Endothelial cell (in vitro differentiated cells): ENCODE results near the gene TRRAP. TPM values are rescaled to one million over a fixed set of nuclear protein-coding genes. Genes with fewer than 3 reads are reported as not detected.

Experiments
- DNase-seq: peaks from one replicate; pipeline ENCODE4 v3.0.0; 2021; ENCODE audit warnings: low spot score
- H3K27ac Mint-ChIP-seq: one replicate; pipeline ENCODE4 v1.8.0; 2021; ENCODE audit warnings: mixed read lengths, inconsistent platforms; ENCODE audit not compliant: unreplicated experiment
- H3K27me3 Mint-ChIP-seq: one replicate; pipeline ENCODE4 v1.8.0; 2021; ENCODE audit warnings: mild to moderate bottlenecking, moderate library complexity, mixed read lengths, inconsistent platforms; ENCODE audit not compliant: unreplicated experiment
- H3K36me3 Mint-ChIP-seq: one replicate; pipeline ENCODE4 v1.8.0; 2021; ENCODE audit warnings: mild to moderate bottlenecking, low read depth, mixed read lengths, inconsistent platforms; ENCODE audit not compliant: unreplicated experiment
- H3K4me1 Mint-ChIP-seq: one replicate; pipeline ENCODE4 v1.8.0; 2021; ENCODE audit warnings: mild to moderate bottlenecking, mixed read lengths, inconsistent platforms; ENCODE audit not compliant: unreplicated experiment
- H3K4me3 Mint-ChIP-seq: one replicate; pipeline ENCODE4 v1.8.0; 2021; ENCODE audit warnings: mild to moderate bottlenecking, mixed read lengths, inconsistent platforms; ENCODE audit not compliant: unreplicated experiment
- H3K9me3 Mint-ChIP-seq: one replicate; pipeline ENCODE4 v1.8.0; 2021; ENCODE audit warnings: mixed read lengths, inconsistent platforms; ENCODE audit not compliant: unreplicated experiment
- total RNA-seq: library from RNA; stranded (reverse); fragmentation: NEBNext Ultra II Directional; extraction: Animal tissue kit (Norgen Biotek cat#: 25700); gene quantifications from one replicate; pipeline ENCODE4 v1.2.1, GENCODE V29; 2021; ENCODE audit not compliant: unreplicated experiment
- TF ChIP-seq, protein P1 (sequence below): fragments of 200-600 bp; sonication (generic); IDR thresholded peaks from one replicate; pipeline ENCODE4 v1.5.0; 2021; ENCODE audit warnings: antibody characterized with exemption; ENCODE audit not compliant: unreplicated experiment

The TRRAP gene
- total RNA-seq, 1 donor from 2014 or later, result 53.5 TPM

DNA sequence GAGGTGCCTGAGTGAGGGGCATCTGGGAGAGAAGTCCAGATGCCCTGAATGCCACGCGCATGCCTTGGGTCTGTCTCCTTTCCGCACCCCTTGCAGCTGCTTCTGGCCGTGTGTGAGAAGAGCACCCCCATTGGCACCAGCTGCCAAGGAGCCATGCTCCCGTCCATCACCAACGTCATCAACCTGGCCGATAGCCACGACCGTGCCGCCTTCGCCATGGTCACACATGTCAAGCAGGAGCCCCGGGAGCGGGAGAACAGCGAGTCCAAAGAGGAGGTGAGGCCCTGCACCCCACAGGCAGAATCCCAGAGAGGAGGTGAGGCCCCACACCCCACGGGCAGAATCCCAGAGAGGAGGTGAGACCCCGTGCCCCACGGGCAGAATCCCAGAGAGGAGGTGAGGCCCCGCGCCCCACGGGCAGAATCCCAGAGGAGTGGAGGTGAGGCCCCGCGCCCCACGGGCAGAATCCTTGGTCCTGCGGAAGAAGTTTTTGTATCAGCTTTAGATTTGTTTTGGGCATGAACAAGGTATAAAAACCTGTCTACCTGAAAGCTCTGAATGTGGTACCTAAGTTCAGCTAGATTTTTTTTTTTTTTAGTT is 91.8 kb downstream of the TRRAP start:
- Mint-ChIP-seq H3K27ac (no peak overlapping the region), H3K4me1 (no peaks in the 10 kb centered on the region)
- TF ChIP-seq, protein P1, sequence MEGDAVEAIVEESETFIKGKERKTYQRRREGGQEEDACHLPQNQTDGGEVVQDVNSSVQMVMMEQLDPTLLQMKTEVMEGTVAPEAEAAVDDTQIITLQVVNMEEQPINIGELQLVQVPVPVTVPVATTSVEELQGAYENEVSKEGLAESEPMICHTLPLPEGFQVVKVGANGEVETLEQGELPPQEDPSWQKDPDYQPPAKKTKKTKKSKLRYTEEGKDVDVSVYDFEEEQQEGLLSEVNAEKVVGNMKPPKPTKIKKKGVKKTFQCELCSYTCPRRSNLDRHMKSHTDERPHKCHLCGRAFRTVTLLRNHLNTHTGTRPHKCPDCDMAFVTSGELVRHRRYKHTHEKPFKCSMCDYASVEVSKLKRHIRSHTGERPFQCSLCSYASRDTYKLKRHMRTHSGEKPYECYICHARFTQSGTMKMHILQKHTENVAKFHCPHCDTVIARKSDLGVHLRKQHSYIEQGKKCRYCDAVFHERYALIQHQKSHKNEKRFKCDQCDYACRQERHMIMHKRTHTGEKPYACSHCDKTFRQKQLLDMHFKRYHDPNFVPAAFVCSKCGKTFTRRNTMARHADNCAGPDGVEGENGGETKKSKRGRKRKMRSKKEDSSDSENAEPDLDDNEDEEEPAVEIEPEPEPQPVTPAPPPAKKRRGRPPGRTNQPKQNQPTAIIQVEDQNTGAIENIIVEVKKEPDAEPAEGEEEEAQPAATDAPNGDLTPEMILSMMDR, result no peak

DNA sequence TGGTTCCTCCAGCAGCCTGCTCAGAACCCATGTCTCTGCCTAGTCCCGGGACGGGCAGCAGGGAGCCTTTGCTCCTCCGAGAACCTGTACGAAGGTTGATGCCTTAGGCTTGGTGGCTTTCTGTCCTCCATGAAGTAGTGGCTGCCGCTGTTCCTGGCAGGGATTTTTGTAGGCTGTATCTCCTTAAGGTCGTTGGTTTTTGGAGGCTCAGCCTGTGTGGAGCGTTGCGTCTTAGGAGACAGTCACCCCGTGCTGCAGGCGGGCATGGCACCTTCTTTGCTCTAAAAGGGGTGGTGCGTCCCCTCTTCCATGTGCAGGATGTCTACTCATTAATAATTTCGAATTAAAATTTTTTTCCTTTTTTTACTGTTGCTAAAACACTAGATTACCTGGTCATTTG is 92.5 kb downstream of the TRRAP start:
- Mint-ChIP-seq H3K4me3 (peak overlapping the region; percentile 43), H3K27ac (no peak overlapping the region), H3K4me1 (no peaks in the 10 kb centered on the region), H3K9me3 (no peaks in the 10 kb centered on the region), H3K27me3 (no peaks in the 10 kb centered on the region), H3K36me3 (peaks cover 75% of the 10 kb centered on the region)
- TF ChIP-seq, protein P1, result no peak
- DNase-seq, result no peak

More for the DNA sequence above, 91.8 kb downstream of the TRRAP start:
- H3K9me3 Mint-ChIP-seq, result no peaks in the 10 kb centered on the region
- no peak overlapping the region for H3K4me3 Mint-ChIP-seq
- DNase-seq, result no peak
- H3K36me3 Mint-ChIP-seq, result peaks cover 77% of the 10 kb centered on the region
- H3K27me3 Mint-ChIP-seq, result no peaks in the 10 kb centered on the region

DNA sequence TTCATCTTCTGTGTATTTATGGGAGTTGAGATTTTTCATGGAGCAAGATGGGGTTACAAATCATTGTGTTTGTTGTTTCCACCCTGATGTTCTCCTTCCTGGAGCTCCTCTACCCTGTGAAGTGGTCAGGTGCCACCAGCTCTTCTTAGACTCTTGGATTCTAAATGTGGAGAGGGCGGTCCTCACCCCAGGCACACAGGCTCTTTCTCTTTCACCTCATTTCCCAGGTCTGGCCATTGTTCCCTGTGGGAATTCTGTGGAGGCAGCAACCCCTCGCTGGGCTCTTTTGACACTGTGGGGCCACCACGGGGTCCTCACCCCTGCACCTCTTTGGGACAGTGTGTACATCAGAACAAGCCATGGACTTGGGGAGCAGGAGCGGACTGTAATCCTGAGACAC is 95.9 kb downstream of the TRRAP start:
- no peaks in the 10 kb centered on the region for H3K9me3 Mint-ChIP-seq
- no peaks in the 10 kb centered on the region for H3K4me1 Mint-ChIP-seq
- H3K27ac Mint-ChIP-seq, result no peak overlapping the region
- DNase-seq, result no peak
- H3K36me3 Mint-ChIP-seq, result peaks cover 66% of the 10 kb centered on the region
- TF ChIP-seq, protein P1, result no peak
- no peak overlapping the region for H3K4me3 Mint-ChIP-seq
- no peaks in the 10 kb centered on the region for H3K27me3 Mint-ChIP-seq

DNA sequence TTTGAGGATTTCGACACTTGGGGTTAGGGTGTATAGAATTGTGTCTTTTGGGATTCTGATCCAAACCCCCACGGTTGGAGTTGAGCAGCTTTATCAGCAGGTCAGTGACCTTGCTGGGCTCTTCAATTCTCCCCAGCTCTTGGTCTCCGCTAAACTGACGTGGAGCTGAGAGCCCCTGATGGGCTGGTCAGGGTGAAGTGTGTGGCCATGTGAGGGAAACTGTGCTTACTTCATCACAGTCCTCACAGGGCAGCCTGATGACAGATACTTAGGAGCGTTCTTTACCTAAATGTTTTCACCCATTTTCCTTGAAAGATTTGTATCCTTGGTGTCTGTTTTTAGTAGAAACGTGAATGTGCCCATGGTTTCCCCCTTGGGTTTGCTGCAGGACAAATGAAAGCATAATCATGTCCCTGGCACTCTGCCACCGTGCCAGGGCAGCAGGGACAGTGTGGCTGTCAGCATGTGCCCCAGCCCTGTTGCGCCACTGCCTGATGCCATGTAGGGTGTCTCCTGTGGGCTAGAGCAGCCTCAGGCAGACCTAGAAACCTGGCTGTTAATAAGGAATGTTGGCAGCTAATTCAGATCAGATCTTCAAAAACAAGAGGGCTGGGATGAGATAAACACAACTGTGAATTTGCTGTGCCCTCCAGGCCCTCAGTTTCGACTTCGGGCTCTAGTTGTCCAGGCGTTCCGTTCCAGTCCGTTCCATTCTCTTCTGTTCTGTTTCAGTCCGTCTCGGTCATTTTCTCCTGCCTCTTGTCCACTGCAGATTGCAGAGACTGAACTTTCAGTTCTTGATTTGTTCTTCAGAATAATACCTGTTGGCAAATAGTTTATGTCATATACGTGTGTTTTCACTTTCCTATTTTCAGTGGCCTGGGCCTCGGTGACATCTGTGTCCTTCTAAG is 96.8 kb downstream of the TRRAP start:
- Mint-ChIP-seq H3K27me3 (no peaks in the 10 kb centered on the region), H3K4me1 (no peaks in the 10 kb centered on the region), H3K36me3 (peaks cover 64% of the 10 kb centered on the region), H3K9me3 (no peaks in the 10 kb centered on the region), H3K4me3 (peak overlapping the region; percentile 10), H3K27ac (no peak overlapping the region)
- DNase-seq, result no peak
- TF ChIP-seq, protein P1, result no peak
